SK-N-MC (cell line): ENCODE results near the gene VGLL4.

Experiments used
- EZH2 ChIP-seq: fragments of 200-600 bp; sonication (generic); IDR thresholded peaks from one replicate; pipeline ENCODE4 v1.6.1; 2017; ENCODE audit warnings: antibody characterized with exemption
- FOXP2 ChIP-seq: optimal IDR thresholded peaks from 2 replicates; pipeline ENCODE3; 2011; ENCODE audit warnings: mild to moderate bottlenecking, moderate library complexity; ENCODE audit not compliant: insufficient read depth; ENCODE audit errors: extremely low read length, control extremely low read depth
- POLR2AphosphoS5 ChIP-seq: IDR thresholded peaks from 2 replicates; pipeline ENCODE4 v1.6.1; 2012; ENCODE audit warnings: mild to moderate bottlenecking, low read depth, low read length, borderline replicate concordance

- TF ChIP-seq EZH2: no peak
- TF ChIP-seq POLR2AphosphoS5: no peak
- TF ChIP-seq FOXP2: no peak
These were observed 60.1 kb downstream of the VGLL4 start for GRCh38 chr3:11583638-11584046.
